CD4-positive, alpha-beta T cell treated with Interleukin-17A for 1 hour (primary cell): ENCODE measurements around the gene FALEC.

Experiments
- DNase-seq: peaks from one replicate; pipeline ENCODE4 v3.0.0-alpha.2; 2020

Gene FALEC

DNA sequence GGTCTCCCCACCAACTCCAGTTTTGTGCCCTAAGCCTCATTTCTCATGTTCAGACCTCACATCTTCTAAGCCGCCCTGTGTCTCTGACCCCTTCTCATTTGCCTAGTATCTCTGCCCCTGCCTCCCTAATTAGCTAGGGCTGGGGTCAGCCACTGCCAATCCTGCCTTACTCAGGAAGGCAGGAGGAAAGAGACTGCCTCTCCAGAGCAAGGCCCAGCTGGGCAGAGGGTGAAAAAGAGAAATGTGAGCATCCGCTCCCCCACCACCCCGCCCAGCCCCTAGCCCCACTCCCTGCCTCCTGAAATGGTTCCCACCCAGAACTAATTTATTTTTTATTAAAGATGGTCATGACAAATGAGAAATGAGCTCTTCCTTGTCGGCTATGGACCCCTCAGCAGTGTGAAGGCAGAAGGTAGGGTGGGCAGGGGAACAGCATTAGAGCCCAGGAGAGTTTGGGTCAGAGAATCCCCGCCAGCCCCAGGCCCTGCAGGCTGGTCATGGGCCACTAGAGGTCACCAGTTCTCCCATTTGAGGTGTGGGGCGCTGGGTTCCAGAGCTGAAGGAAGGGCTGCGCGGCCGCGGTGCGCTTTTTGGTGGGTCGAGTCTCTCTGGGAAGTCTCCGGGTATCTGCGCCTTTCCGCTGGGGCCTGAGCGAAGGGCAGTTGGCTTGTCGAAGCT, 45.2 kb downstream of the FALEC start:
- peak; percentile 85 for DNase-seq

GRCh38 chr1:150561254-150561973, 45.9 kb downstream of the FALEC start:
- peak; percentile 67 for DNase-seq

DNA sequence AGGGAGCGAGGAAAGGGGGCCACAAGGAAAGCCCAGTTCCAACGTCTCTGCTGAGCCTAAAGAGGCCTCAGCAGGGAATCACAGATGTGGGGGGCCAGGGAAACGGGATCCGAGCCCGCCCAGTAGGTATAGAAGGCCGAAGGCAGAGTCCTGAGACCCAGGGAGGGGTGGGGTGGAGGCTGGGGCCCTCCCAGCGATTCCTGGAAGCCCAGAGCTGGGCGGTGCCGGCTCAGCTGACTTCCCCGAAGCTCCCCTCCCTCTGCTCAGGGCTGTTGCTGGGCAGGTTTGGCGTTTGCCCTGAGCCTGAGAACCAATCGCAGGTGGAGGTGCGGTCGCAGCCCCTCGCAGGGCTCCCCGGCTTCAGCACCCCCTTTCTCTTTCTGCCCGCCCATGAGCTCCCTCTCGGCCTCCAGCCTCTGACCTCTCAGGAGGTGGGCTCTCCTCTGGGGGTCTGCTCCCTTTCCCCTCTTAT, 46.5 kb downstream of the FALEC start:
- peak; percentile 87 for DNase-seq

GRCh38 chr1:150562446-150563339, 47.1 kb downstream of the FALEC start:
- peak; percentile 88 for DNase-seq

DNA sequence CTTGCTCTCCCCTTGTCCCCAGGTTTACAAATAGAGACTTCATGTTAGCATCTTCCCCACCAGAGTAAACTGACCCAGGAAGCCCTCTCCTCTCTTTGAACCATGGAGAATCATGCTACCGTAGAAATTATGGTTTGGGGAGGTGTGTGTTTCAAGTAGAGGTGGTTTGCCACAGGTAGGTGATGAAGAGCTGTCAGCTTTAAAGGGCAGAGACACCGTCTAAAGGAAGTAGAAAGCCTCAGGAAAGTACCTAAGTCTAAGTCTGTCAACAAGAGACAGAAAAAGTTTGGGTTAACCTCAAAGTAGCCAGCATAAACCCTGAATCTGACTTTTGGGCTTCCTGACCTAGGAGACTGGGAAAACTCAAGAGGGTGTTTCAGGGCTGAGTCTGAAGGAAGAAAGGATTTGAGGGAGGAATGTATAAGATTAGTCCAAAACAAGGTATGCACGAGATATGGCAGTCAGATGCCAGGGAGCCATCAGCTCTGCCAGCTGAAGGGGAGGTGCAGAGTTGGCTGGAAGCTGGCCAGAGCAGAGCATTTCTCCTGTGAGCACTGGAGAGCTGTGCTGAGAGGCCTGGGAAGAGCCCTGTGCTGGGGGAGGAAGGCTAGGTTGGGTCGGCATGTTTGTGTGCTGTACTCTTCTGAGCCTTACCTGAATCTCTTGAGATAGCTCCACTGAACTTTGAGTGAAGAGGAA, 47.9 kb downstream of the FALEC start:
- peak; percentile 88 for DNase-seq

DNA sequence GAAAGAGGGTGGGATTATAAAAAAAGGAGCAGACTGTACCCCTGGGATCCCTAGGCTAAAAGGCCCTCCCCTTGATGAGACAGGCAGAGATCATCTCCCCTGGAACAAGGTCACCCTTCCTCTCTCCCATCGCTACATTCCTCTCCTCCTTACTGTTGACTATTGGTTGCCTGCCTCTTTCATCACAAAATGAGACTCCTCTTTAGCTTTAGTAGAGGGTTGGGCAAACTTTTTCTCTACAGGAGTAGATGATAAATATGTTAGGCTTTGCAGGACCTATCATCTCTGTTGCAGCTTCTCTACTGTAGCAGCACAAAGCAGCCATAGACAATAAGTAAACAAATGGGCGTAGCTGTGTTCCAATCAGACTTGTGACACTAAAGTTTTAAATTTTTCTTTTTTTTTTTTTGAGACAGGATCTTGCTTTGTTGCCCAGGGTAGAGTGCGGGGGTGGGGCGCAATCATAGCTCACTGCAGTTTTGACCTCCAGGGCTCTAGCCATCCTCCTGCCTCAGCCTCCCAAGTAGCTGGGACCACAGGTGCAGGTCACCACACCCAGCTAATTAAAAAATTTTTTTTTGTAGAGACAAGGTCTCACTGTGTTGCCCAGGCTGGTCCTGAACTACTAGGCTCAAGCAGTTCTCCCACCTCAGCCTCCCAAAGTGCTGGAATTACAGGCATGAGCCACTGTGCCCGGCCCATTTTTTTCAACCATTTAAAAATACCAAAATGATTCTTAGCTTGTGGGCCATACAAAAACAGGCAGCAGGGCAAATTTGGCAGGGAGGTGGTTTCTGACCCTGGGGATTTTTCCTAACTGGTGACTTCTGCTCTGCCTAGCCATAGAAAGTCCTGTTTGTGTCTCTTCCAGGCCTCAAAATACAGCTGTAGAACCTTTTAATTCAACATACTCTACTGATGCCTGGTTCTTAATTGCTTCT, 48.8 kb downstream of the FALEC start:
- peak; percentile 58 for DNase-seq

- peak; percentile 21 for DNase-seq
These were observed 49.9 kb downstream of the FALEC start for GRCh38 chr1:150565240-150565991.

DNA sequence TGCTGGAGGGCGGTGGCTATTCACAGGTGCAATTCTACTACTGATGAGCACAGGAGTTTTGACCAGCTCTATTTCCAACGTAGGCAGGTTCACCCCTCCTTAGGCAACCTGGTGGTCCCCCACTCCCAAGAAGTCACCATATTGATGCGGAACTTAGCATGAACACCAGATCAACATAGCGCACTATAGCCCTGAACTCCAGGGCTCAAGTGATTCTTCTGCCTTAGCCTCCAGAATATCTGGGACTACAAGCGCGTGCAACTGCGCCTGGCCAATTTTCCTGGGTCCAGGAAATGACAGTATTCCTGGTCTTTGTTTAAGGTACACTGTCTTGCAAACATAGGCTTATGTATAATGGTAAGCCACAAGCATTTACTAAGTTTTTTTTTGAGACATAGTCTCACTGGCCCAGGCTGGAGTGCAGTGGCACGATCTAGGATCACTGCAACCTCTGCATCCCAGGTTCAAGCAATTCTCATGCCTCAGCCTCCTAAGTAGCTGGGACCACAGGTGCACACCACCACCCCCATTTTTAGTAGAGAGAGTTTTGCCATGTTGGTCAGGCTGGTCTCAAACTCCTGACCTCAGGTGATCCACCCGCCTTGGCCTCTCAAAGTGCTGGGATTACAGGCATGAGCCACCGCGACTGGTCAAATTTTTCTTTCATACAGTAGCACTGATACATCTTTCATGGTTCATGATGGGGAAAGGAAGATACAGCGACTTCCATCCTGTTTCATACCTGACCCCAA, 51.2 kb downstream of the FALEC start:
- DNase-seq = peak; percentile 43

DNA sequence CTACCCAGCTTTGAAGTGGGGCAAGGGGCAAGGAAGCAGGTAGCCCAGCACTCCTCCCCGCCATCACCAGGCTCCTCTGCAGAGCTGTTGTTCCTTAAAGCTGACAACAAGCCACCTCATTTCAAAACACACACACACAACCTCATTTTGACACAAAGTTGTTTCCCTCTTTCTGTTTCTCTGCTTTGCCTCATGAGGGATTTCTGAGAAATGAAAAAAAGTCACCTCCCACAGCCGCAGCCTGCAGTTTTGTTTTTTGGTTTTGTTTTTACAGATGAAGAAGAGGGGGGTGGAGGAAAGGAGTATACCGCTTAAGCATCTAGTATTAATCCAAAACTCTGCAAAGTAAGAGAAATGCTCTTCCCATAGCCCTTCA, 51.8 kb downstream of the FALEC start:
- DNase-seq = peak; percentile 87

GRCh38 chr1:150567717-150568593, 52.4 kb downstream of the FALEC start:
- peak; percentile 67 for DNase-seq

DNA sequence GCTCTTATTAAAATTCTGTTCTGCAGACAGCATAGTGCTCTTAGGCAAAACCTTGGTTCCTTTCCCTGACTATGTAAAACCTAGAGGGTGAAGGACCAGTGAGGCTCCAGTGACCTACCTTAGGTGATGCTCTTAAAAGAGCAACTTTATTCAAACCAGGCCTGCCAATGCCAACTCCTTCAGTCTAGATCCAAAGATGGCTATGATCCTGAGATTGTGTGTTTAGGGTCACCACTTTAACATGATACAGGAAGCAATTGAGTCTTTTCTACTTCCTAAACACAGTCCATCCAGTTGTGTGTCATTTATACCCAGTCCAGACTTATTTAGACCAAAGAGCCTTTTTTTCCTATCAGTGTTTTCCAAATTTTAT, 53.0 kb downstream of the FALEC start:
- peak; percentile 64 for DNase-seq

- DNase-seq = peak; percentile 55
These were observed 57.5 kb downstream of the FALEC start for GRCh38 chr1:150572918-150573647.

DNA sequence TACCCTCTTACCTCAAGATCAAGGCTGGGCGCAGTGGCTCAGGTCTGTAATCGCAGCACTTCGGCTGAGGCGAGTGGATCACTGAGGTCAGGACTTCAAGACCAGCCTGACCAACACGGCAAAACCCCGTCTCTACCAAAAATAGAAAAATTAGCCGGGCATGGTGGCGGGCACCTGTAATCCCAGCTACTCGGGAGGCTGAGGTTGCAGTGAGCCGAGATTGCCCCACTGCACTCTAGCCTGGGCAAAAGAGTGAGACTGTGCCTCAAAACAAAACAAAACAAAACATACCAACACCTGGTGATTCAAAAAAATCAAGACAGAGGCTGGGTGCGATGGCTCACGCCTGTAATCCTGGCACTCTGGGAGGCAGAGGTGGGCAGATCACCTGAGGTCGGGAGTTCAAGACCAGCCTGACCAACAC, 58.1 kb downstream of the FALEC start:
- DNase-seq = peak; percentile 45

- peak; percentile 44 for DNase-seq
These were observed 58.9 kb downstream of the FALEC start for GRCh38 chr1:150574260-150575071.

DNA sequence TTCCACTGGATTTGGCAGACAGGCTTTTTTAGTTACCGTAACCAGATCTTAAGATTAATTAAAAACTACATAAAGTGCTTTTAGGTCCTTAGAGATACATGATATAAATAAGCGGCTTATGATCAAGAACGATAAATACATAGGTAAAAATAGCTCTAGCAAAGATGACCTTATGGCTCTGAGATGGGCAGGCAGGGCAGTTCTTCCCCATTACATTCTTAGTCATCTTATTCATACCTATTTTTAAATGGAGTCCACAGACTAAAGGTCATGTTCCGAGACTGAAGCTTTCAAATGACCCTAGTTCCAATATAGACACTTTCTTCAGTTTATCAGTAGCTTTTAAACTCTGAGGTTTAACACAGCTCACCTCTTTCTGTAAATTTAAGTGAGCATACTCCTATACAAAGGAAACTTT, 59.5 kb downstream of the FALEC start:
- peak; percentile 38 for DNase-seq

GRCh38 chr1:150575518-150576366, 60.2 kb downstream of the FALEC start:
- peak; percentile 32 for DNase-seq
